ENCODE measurements around the gene PRR7.
A peak's percentile ranks its signal among the peaks of the same experiment; 100 is the strongest.

PRR7 gene

GRCh38 chr5:177501874-177502678, 55.5 kb downstream of the PRR7 start:
- TF ChIP-seq TAF1 (IDR thresholded peaks at IDR 0.05; ENCODE audit: borderline replicate concordance, low read depth, low read length) (no peak), POLR2AphosphoS5 (IDR thresholded peaks at IDR 0.05; ENCODE audit: low read depth, low read length) (no peak), POLR2A (IDR thresholded peaks at IDR 0.05; ENCODE audit: low read depth, low read length) (no peak)
- no peak for DNase-seq (ENCODE audit: insufficient read length)
- FAIRE-seq: peak; percentile 76

DNA sequence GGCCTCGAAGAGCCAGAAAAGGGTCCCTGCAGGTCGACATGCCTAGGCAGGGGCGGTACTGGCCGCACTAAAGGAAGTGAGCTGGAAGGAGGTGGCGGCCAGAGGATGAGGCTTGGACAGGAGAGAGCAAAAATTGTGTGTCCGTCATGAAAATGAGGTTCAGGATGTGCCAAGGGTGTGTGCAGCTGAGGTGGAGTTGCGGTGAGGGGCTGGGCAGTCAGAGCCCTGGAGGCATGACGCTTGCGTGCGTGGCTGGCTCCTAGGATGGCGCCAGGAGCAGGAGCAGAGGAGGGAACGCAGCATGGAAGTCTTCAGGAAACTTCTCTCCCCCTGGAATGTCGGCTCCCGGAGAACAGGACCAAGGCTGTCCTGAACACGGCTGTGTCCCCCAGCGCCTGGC, 56.3 kb downstream of the PRR7 start:
- no peak for FAIRE-seq
- no peak for DNase-seq (ENCODE audit: insufficient read length)
- TF ChIP-seq POLR2A (IDR thresholded peaks at IDR 0.05; ENCODE audit: low read depth, low read length) (no peak), TAF1 (IDR thresholded peaks at IDR 0.05; ENCODE audit: borderline replicate concordance, low read depth, low read length) (no peak), POLR2AphosphoS5 (IDR thresholded peaks at IDR 0.05; ENCODE audit: low read depth, low read length) (no peak)

- no peak for FAIRE-seq
Measured at GRCh38 chr5:177503351-177504085, 56.9 kb downstream of the PRR7 start.

DNA sequence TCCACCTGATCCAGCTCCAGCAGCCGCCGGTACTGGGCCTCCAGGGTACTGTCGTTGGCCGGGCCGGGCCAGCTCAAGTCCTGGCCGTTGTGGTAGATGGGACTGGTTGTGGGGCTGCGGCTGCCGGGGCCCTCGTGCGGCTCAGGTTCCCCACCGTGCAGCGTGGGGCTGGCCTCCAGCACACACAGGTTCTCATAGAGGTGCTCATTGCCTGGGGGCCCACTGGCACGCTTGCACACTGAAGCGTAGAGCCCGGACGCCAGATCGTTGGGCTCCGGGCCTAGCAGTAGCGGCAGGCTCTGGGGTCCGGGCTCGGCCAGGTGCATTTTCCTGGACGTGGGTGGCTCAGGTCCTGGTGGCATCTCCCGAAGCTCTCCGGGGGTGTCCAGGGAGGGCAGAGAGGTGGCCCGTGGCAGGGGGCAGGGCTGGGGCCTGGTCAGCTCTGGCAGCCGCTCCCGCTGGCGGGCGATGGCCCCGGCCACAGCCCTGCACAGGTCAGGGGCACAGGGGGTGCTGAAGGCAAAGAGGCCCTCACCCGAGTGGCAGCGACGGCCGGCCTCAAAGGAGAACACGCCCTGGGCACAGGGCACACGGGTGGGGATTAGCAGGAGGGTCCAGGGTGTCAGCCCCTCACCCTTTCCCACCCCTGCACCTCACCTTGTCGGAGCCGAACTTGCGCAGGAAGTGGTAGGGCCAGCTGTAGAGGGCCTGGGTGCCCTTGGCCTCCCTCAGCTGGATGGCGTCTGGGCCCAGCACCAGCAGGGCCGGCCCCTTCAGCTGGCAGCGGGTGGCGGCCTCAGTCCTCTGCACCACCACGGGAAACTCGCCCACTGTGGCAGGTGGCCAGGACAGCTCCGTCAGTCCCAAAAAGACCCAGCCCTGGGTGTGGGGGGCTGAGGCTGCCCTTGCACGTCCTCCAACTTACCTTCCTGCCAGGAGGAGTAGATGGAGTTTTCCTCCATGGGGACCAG, 57.8 kb downstream of the PRR7 start:
- no peak for TF ChIP-seq TAF1 (IDR thresholded peaks at IDR 0.05; ENCODE audit: borderline replicate concordance, low read depth, low read length)
- TF ChIP-seq POLR2A (IDR thresholded peaks at IDR 0.05; ENCODE audit: low read depth, low read length): no peak
- DNase-seq (ENCODE audit: insufficient read length) (no peak), FAIRE-seq (no peak)

More at GRCh38 chr5:177503351-177504085, 56.9 kb downstream of the PRR7 start:
- no peak for DNase-seq (ENCODE audit: insufficient read length)
- TF ChIP-seq POLR2AphosphoS5 (IDR thresholded peaks at IDR 0.05; ENCODE audit: low read depth, low read length): no peak
- no peak for TF ChIP-seq TAF1 (IDR thresholded peaks at IDR 0.05; ENCODE audit: borderline replicate concordance, low read depth, low read length)
- no peak for TF ChIP-seq POLR2A (IDR thresholded peaks at IDR 0.05; ENCODE audit: low read depth, low read length)

- DNase-seq (ENCODE audit: insufficient read length) (no peak), FAIRE-seq (no peak)
- TF ChIP-seq TAF1 (IDR thresholded peaks at IDR 0.05; ENCODE audit: borderline replicate concordance, low read depth, low read length): no peak
- TF ChIP-seq POLR2A (IDR thresholded peaks at IDR 0.05; ENCODE audit: low read depth, low read length): 0 out of 2 replicates have a peak, but pooled peaks have one; percentile 9
- TF ChIP-seq POLR2AphosphoS5 (IDR thresholded peaks at IDR 0.05; ENCODE audit: low read depth, low read length): 0 out of 2 replicates have a peak, but pooled peaks have one; percentile 11
Measured at GRCh38 chr5:177505075-177505474, 58.5 kb downstream of the PRR7 start.
